HG02885 (cell line): ENCODE measurements around the gene HAUS8.
"Not testable (repeated sequence)": the region's sequence is repeated elsewhere in the genome, so short reads cannot be mapped to it uniquely, and the experiment has no call there.

ENCODE experiments used
- ATAC-seq: cut with Tn5 transposase; IDR thresholded peaks from one replicate; pipeline ENCODE4 v1.9.1; 2021; ENCODE audit warnings: mild to moderate bottlenecking; ENCODE audit not compliant: unreplicated experiment, poor library complexity

Gene HAUS8

DNA sequence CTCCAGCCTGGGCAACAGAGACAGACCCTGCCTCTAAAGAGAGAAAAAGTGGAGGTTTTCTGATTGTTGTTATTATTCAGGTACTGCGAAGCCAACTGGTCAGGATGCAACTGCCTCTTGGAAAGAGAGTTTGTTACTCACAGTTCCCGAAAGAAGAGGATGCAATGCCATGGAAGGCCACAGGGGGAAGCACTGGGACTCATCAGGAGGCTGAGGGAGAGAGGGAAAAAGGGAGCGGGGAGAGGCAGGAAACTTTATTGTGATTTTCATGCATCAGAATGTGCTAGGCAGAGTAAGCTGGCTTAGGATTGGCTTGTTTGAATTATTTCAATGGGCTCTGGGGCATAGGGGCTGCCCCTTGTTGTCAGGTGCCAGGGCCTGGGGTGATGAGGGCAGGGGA is 27.9 kb upstream of the HAUS8 start:
- ATAC-seq = no peak

DNA sequence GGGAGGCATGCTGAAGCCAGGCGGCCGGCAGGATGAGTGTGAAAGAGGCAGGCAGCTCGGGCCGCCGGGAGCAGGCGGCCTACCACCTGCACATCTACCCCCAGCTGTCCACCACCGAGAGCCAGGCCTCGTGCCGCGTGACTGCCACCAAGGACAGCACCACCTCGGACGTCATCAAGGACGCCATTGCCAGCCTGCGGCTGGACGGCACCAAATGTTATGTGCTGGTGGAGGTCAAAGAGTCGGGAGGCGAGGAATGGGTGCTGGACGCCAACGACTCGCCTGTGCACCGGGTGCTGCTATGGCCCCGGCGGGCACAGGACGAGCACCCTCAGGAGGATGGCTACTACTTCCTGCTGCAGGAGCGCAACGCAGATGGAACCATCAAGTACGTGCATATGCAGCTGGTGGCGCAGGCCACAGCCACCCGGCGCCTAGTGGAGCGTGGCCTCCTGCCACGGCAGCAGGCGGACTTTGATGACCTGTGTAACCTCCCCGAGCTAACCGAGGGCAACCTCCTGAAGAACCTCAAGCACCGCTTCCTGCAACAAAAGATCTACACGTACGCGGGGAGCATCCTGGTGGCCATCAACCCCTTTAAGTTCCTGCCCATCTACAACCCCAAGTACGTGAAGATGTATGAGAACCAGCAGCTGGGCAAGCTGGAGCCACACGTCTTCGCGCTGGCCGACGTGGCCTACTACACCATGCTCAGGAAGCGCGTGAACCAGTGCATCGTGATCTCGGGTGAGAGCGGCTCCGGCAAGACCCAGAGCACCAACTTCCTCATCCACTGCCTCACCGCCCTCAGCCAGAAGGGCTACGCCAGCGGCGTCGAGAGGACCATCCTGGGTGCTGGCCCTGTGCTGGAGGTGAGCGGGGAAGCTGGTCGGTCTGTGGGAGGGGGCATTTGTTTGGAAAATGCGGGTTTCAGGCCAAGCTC is 26.7 kb upstream of the HAUS8 start:
- ATAC-seq = no peak

- ATAC-seq = no peak
These were observed 23.1 kb upstream of the HAUS8 start for GRCh38 chr19:17098326-17098725.

- no peak for ATAC-seq
These were observed 22.4 kb upstream of the HAUS8 start for GRCh38 chr19:17097593-17098126.

- no peak for ATAC-seq
These were observed 20.1 kb upstream of the HAUS8 start for GRCh38 chr19:17095141-17095919.

DNA sequence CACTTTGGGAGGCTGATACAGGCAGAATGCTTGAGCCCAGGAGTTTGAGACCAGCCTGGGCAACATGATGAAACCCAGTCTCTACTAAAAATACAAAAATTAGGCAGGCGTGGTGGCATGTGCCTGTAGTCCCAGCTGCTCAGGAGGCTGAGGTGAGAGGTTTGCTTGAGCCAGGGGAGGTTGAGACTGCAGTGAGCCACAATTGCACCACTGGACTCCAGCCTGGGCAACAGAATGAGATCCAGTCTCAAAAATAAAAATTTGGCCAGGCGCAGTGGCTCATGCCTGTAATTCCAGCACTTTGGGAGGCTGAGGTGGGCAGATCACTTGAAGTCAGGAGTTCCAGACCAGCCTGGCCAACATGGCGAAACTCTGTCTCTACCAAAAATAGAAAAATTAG is 19.4 kb upstream of the HAUS8 start:
- ATAC-seq = not testable (repeated sequence)

DNA sequence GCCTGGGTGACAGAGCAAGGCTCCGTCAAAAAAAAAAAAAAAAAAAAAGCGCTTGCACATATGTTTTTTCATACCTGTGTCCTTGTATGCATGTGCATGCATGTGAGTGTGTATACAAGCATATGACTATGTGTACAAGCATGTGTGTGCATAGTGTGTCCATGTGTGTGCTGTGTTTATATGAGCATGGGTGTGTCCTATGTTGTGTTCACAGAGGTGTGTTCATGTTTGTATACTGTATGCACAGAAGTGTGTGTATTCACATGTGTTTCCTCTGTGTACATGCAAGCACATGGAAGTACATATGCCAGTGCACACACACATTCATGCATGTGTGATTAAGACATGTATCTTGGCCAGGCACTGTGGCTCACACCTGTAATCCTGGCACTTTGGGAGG is 17.4 kb upstream of the HAUS8 start:
- ATAC-seq = no peak

DNA sequence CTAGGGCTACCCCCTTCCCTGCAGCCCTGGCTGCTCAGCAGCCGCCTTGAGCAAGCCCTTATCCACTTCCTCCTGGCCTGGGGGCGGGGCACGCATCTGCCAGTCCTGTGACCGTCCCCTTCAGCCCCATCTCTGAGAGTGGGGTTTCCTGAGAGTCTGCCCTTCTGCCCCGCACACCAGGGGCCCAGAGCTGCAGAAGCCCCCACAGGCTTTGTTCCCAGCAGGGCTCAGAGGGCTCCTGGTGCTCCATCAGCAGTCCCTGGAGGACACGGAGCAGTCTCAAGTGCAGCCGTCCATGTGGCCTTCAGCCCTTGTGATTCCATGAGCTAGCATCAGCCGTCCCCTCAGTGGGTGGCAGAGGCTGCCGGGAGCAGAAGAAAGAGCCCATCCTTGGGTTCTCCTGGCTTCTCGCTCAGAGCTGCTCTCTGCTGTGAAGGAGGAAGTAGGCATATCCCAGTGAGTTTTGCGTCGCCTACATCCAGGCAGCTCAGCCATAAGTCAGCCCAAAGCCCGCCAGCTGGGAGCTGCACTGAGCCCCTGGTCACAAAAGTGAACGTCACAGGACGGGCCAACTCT is 16.6 kb upstream of the HAUS8 start:
- ATAC-seq = no peak

DNA sequence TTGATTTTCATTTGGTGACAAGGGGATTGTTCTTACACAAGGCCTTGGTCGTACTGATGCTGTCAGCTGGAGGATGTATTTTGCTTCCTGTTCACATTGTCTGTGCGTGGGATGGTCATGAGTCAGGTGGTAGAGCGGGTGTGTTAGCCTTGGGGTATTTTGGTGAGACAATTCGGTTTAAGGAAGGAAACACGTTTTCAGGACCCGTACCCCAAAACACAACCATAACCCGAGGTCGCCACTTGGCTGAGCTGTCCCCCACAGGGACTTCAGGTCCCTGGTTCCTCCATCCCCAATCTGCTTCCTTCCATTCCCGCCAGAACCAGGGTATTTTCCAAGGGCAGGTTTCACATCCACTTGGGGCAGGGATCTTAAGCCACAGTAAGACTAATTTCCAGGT is 15.3 kb upstream of the HAUS8 start:
- no peak for ATAC-seq

DNA sequence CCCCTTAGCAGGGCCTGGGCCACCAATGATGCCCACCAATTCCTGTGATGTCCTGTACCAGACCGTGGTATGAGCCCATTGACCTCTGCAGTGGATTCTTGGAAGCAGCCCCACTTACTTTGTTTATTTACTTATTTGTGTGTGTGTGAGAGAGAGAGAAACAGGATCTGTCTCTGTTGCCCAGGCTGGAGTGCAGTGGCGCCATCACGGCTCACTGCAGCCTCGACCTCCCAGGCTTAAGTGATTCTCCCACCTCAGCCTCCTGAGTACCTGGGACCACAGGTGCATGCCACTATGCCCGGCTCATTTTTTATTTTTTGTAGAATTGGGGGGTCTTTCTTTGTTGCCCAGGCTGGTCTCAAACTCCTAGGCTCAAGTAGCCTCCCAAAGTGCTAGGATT is 13.3 kb upstream of the HAUS8 start:
- no peak for ATAC-seq

GRCh38 chr19:17086834-17087233 is 11.6 kb upstream of the HAUS8 start:
- no peak for ATAC-seq

GRCh38 chr19:17086120-17086519 is 10.9 kb upstream of the HAUS8 start:
- ATAC-seq = no peak

DNA sequence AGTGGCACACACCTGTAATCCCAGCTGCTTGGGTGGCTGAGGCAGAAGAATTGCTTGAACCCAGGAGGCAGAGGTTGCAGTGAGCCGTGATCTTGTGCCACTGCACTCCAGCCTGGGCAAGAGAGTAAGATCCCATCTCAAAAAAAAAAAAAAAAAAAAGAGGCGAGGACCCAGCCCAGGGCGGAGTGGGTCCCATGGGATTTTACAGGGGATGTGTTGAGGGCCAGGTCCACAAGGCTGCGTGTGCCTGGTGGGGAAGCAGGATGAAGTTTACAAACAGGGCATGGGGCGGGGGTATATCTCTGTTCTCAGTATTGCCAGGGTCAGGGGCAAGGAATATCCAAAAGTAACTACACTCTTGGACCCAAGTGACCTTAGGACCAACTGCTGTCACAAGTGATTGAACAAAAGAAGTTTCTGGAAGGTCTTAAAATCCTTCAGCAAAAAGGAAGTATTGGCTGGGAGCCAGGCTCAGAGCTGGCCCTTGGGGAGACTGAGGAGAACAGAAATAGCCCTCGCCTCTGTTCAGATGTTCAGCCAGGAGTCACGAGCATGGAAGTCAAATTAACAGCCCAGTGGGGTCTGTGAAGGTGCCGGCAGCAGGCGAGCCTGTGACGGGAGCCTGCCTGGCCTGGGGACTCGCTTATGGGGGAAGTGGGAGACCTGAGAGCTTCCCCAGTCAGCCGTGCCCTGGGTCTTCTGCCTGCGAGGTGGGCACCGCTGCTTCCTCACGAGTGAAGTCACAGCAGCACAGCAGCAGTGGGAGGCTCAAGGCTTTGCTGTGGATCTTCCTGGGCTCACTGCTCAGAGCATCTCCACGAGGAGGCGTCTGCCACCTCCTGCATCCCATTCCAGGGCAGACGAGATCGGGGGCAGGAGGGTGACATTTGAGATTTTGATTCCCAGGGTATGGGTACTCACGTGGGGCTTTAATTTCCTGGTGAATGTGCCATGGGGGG is 6.7 kb upstream of the HAUS8 start:
- ATAC-seq = no peak

DNA sequence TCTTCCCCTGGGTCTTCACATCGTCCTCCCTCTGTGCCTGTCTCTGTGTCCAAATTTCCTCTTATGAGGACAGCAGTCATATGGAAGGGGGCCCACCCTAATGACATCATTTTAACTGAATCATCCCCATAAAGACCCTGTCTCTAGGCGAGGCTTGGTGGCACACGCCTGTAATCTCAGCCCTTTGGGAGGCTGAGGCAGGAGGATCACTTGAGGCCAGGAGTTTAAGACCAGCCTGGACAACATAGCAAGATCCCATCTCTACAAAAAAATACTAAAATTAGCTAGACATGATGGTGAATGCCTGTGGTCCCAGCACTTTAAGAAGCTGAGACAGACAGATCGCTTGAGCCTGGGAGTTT is 5.2 kb upstream of the HAUS8 start:
- ATAC-seq = no peak

DNA sequence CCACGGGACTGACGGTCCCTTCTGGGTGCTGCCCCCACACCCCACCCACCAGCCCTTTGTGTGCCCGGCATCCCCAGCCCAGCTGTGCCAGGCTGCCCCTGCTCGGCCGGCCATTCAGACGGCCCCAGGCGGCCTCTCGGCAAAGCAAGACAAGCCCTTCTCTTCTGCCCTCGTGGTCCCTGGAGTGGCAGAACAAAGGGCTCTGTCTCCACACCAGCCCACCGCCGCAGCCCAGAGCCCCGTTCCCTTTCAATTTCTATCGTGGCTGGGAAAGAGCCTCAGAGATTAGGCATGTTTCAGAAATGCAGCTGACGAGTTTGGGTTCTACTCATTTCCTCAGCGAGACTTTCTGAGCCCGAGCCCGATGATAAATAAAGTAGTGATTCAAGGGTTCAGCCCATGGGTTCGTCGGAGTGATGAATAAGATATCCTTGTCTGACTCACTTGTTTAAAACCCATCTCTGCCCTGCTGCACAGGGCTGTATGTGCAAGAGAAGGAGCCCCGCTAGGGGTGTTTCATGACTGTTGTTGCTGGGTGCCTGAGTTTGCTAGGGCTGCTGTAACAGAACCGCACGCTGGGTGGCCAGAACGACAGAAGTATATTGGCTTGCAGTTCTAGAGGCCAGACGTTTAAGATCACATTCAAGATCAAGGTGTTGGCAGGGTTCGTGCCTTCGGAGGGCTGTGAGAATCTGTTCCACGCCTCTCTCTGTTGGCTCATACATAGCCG is 4.6 kb upstream of the HAUS8 start:
- ATAC-seq = peak; percentile 21

DNA sequence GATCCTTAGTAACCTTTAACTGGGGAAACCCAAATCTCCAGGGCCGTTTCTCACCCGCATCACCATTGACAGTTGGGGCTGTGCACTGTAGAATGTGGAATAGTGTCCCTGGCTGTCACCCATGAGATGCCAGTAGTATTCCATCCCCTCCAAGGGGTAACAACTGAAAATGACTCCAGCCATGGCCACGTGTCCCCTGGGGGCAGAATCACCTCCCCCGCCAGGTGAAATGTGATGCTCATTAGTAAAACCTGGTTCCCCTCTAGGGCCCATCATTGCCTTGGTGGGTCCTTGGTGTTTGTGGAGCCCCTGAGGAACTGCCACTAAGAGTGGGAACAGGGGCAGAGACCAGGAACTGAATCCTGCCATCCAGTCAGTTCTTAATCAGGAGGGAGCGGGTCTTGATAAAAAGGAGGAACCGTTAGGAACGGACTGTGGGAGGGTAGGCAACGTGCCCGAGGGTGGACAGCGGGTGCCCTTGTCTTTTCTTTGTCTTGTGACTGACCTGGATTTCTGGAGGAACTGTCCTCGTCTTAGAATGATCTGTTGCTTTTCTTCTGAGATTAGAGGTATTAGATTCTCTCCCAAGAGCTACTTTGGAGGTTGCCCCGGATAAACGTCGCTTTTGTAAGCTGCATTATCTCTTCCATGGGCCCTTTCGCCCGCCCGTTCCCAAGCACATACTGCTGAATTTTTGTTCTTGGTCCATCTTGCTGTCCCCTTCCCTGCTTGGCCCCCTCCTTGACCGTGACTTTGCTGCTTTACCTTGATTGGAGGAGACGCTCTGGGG is 3.9 kb upstream of the HAUS8 start:
- no peak for ATAC-seq

DNA sequence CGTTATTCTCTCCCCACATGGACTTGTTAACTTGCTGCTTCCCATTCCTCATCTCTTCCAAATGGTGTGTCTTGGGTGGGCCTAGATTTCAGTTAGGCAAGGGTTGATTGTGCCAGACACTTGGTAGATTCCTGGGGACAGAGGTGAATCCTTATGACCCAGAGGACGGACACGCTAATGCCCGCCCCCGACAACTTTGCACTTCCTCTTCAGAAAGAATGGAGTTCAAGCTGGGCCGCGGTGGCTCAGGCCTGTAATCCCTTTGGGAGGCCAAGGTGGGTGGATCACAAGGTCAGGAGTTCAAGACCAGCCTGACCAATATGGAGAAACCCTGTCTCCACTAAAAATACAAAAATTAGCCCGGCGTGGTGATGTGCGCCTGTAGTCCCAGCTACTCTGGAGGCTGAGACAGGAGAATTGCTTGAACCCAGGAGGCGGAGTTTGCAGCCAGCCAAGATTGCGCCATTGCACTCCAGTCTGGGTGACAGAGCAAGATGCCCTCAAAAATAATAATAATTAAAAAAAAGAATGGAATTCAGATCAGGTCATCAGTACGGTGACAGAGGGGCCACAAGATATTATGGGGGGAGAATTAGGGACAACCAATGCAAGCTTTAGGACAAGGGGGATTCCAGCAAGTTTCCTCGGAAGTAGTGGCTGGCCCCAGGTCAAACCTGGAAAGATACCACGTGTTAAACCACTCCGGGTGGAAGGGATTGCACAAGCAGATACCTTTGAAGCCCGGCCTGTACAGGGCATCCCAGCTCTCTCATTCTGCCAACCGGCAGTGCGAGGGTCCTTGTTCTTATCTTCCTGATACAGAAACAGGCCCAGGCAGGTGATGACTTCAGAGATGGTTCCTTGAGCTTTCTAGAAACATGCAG is 3.0 kb upstream of the HAUS8 start:
- ATAC-seq = no peak
